K562 (cell line): ENCODE measurements around the gene TGM3. TPM values are rescaled to one million over a fixed set of nuclear protein-coding genes. Genes with fewer than 3 reads are reported as not detected.

Experiments
- CREB1 ChIP-seq, 2 experiments: sonication (generic) in 1 of 2; formaldehyde crosslinking in 1 of 2; IDR thresholded peaks; 2 replicates each; pipeline versions ENCODE4 v1.6.1 to v1.8.0; 2012 to 2022; ENCODE audit warnings: inconsistent platforms in 1 of 2, mild to moderate bottlenecking in 1 of 2, missing genetic modification reagents in 1 of 2, moderate library complexity in 1 of 2
- ESRRA ChIP-seq: fragments of 450-650 bp; IDR thresholded peaks from 2 replicates; pipeline ENCODE4 v1.6.1; 2014; ENCODE audit warnings: low read depth, mild to moderate bottlenecking, moderate library complexity, borderline replicate concordance
- HDAC2 ChIP-seq: fragments of 450-650 bp; IDR thresholded peaks from 2 replicates; pipeline ENCODE4 v1.6.1; 2016; ENCODE audit warnings: mild to moderate bottlenecking
- ZFX ChIP-seq: sonication (generic); formaldehyde crosslinking; IDR thresholded peaks from 2 replicates; pipeline ENCODE4 v1.8.0; 2022; ENCODE audit warnings: mild to moderate bottlenecking, missing genetic modification reagents, moderate library complexity
- ZNF12 ChIP-seq: sonication (generic); formaldehyde crosslinking; IDR thresholded peaks from 2 replicates; pipeline ENCODE4 v1.4.0; 2020; ENCODE audit warnings: mild to moderate bottlenecking, missing genetic modification reagents
- polyA plus RNA-seq, 8 experiments: library from polyadenylated mRNA; depleted of rRNA in 4 of 8; stranded (reverse) in 5 of 8; unstranded in 3 of 8; fragments of >200 nt; fragmentation: Nextera tagmentation in 2 of 8; fragmentation: Illumina TruSeq in 1 of 8; extraction: Ambion mirVana in 2 of 8; extraction: Trizol in 1 of 8; gene quantifications; 2 replicates each; pipeline versions ENCODE4 v1.2.1 to v1.2.3, GENCODE V29; 2011 to 2014; ENCODE audit warnings: inconsistent platforms in 1 of 8, missing spikeins in 1 of 8
- total RNA-seq, 7 experiments: library from RNA; depleted of rRNA in 6 of 7; stranded (reverse); fragments of >200 nt in 6 of 7; fragmentation: Illumina TruSeq in 2 of 7; extraction: Trizol in 2 of 7; gene quantifications; 2 replicates each; pipeline versions ENCODE4 v1.2.1 to v1.2.3, GENCODE V29; 2011 to 2021; ENCODE audit warnings: low replicate concordance in 1 of 7
- TF ChIP-seq, protein P1 (sequence below): sonication (generic); formaldehyde crosslinking; IDR thresholded peaks from 2 replicates; pipeline ENCODE4 v1.8.0; 2022; ENCODE audit warnings: mild to moderate bottlenecking, missing genetic modification reagents
- TF ChIP-seq, protein P2 (sequence below): fragments of 450-650 bp; formaldehyde crosslinking; IDR thresholded peaks from 2 replicates; pipeline ENCODE4 v1.4.0; 2020; ENCODE audit warnings: mild to moderate bottlenecking, moderate library complexity
- TF ChIP-seq, protein P3 (sequence below): fragments of 250-450 bp; sonication (Bioruptor Pico); IDR thresholded peaks from 2 replicates; pipeline ENCODE4 v1.8.0; 2021; ENCODE audit warnings: moderate library complexity, mild to moderate bottlenecking, inconsistent platforms
- TF ChIP-seq, protein P4 (sequence below): fragments of 450-650 bp; formaldehyde crosslinking; IDR thresholded peaks from 2 replicates; pipeline ENCODE4 v1.4.0; 2020; ENCODE audit warnings: mild to moderate bottlenecking, moderate library complexity

TGM3 gene
- total and polyA plus RNA-seq, 9 of the 15 experiments (the other 6 are each of a cell fraction or from before 2014, with no cell fraction given): not detected

DNA sequence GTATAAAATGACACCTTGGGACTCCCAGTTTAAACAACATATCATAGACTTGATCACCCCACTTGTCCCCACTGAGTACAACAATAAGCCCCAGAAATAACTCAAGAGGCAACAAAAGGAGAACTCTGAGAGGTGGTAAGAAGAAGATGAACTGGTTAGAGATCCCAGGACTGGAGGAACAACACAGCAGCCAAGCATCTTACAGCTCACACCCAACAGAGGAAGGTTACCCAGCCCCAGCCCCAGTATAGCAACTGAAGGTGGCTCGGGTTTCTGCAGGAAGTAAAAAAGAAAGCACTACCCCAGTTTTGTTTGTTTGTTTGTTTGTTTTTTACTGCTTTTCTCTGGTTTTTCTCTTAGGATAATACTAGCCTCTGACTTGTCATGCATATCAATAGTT is 67.8 kb downstream of the TGM3 start (continued):
- TF ChIP-seq, protein P1, sequence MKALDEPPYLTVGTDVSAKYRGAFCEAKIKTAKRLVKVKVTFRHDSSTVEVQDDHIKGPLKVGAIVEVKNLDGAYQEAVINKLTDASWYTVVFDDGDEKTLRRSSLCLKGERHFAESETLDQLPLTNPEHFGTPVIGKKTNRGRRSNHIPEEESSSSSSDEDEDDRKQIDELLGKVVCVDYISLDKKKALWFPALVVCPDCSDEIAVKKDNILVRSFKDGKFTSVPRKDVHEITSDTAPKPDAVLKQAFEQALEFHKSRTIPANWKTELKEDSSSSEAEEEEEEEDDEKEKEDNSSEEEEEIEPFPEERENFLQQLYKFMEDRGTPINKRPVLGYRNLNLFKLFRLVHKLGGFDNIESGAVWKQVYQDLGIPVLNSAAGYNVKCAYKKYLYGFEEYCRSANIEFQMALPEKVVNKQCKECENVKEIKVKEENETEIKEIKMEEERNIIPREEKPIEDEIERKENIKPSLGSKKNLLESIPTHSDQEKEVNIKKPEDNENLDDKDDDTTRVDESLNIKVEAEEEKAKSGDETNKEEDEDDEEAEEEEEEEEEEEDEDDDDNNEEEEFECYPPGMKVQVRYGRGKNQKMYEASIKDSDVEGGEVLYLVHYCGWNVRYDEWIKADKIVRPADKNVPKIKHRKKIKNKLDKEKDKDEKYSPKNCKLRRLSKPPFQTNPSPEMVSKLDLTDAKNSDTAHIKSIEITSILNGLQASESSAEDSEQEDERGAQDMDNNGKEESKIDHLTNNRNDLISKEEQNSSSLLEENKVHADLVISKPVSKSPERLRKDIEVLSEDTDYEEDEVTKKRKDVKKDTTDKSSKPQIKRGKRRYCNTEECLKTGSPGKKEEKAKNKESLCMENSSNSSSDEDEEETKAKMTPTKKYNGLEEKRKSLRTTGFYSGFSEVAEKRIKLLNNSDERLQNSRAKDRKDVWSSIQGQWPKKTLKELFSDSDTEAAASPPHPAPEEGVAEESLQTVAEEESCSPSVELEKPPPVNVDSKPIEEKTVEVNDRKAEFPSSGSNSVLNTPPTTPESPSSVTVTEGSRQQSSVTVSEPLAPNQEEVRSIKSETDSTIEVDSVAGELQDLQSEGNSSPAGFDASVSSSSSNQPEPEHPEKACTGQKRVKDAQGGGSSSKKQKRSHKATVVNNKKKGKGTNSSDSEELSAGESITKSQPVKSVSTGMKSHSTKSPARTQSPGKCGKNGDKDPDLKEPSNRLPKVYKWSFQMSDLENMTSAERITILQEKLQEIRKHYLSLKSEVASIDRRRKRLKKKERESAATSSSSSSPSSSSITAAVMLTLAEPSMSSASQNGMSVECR (CRISPR knock-in tag): no peak
- TF ChIP-seq, protein P2, sequence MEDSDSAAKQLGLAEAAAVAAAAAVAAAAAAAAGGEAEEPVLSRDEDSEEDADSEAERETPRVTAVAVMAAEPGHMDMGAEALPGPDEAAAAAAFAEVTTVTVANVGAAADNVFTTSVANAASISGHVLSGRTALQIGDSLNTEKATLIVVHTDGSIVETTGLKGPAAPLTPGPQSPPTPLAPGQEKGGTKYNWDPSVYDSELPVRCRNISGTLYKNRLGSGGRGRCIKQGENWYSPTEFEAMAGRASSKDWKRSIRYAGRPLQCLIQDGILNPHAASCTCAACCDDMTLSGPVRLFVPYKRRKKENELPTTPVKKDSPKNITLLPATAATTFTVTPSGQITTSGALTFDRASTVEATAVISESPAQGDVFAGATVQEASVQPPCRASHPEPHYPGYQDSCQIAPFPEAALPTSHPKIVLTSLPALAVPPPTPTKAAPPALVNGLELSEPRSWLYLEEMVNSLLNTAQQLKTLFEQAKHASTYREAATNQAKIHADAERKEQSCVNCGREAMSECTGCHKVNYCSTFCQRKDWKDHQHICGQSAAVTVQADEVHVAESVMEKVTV: no peak
- TF ChIP-seq ZFX (CRISPR knock-in tag): no peak
- no peak for TF ChIP-seq CREB1 (IDR thresholded peaks at IDR 0.05)
- TF ChIP-seq CREB1 (CRISPR knock-in tag; IDR thresholded peaks at IDR 0.05): no peak
- TF ChIP-seq, protein P3, sequence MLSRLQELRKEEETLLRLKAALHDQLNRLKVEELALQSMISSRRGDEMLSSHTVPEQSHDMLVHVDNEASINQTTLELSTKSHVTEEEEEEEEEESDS (CRISPR knock-in tag): no peak
- no peak for TF ChIP-seq HDAC2
- TF ChIP-seq ZNF12: no peak
- TF ChIP-seq ESRRA: no peak
- TF ChIP-seq, protein P4, sequence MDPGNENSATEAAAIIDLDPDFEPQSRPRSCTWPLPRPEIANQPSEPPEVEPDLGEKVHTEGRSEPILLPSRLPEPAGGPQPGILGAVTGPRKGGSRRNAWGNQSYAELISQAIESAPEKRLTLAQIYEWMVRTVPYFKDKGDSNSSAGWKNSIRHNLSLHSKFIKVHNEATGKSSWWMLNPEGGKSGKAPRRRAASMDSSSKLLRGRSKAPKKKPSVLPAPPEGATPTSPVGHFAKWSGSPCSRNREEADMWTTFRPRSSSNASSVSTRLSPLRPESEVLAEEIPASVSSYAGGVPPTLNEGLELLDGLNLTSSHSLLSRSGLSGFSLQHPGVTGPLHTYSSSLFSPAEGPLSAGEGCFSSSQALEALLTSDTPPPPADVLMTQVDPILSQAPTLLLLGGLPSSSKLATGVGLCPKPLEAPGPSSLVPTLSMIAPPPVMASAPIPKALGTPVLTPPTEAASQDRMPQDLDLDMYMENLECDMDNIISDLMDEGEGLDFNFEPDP (CRISPR knock-in tag): no peak
